Ammon's horn (tissue), 1 donor: Measurements from ENCODE around the gene NFU1.
"Not testable (repeated sequence)": the region's sequence is repeated elsewhere in the genome, so short reads cannot be mapped to it uniquely, and the experiment has no call there.

Source experiments
- DNase-seq: peaks from one replicate; pipeline ENCODE4 v3.0.0-alpha.2; 2016; ENCODE audit warnings: low spot score

Gene NFU1

DNA sequence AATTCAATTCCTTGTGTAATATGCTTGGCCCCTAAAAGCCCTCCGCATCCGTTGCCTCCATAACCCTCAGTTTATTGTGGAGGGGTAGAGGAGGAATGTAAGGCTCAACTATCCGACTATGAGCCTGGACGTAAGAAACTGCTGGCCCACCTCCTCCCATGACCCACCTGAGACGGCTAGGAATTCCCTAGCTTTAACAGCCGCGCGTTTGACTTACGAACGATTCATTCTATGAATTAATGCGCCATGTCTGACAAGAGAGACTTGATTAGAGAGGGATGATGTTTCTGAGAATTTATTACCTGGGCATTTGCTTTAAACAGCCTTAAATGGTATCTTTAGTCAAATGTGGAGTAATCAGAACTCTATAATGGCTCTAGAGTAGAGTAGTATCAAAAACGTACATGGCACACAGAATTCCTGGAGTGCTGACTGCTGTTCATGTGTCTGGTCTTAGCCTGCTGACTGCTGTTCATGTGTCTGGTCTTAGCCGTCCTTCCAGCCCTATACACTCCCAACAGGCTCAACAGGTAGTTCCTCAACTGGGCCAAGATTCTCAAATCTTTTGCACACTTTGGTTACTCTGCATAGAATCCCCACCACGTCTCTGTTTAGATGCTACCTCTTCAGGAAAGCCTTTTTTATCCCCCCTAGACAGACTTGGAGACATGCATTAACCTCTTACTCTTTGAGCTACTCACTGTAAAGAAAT is 49.3 kb downstream of the NFU1 start:
- no peak for DNase-seq

- peak; percentile 95 for DNase-seq
Measured at GRCh38 chr2:69386789-69387734, 50.2 kb downstream of the NFU1 start, which contains the start of gene GFPT1. TSS of gene GFPT1 (minus strand) at chr2:69387227. CDS start at chr2:69387071, 156 bp downstream.

- DNase-seq = no peak
Measured at GRCh38 chr2:69386360-69386759, 50.9 kb downstream of the NFU1 start.

DNA sequence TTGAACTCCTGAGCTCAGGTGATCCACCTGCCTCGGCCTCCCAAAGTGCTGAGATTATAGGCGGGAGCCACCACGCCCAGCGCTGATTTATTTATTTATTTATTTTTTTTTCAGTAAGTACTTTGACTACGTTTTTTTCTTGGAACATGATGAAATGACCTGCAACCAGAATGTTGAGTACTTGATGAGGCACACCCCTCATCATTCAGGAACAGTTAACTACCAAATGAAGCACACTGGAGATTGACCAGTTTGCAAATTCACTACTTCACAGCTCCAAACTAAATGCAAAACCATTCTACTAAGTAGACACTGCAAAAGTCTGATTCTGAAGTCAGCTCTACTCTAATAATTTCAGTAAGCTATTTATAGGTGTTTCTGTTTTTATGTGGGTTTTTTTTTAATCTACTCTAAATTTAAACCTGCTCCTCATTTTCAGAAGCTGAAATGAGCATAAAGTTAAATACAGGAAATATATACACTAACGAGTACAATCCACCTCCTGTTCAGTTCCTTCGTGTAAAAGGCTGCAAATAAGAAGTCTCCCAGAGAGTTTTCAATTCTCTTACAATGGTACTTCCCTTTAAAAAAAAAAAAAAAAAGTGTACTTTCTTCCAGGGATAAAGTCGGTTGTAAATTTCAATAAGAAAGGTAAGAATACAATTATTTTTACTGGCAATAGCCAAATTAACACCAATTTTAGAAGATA is 51.6 kb downstream of the NFU1 start:
- DNase-seq = no peak

DNA sequence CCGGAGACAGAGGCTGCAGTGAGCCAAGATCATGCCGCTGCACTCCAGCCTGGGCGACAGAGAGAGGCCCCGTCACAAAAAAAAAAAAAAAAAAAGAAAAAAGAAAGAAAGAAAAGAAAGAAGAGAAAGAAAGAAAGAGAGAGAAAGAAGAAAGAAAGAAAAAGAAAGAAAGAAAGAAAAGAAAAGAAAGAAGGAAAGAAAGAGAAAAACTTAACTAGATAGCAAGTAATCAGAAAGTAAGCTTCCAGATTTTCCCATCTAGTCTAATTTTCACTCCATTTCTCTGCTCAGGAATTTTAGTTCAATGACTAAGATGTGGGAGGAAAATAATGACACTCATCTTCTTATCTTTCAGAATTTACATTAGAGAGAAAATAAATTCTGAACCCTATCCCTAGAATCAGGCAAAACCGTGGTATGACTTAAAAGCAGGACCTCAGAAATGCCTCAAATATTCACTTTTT is 52.6 kb downstream of the NFU1 start:
- DNase-seq = no peak

DNA sequence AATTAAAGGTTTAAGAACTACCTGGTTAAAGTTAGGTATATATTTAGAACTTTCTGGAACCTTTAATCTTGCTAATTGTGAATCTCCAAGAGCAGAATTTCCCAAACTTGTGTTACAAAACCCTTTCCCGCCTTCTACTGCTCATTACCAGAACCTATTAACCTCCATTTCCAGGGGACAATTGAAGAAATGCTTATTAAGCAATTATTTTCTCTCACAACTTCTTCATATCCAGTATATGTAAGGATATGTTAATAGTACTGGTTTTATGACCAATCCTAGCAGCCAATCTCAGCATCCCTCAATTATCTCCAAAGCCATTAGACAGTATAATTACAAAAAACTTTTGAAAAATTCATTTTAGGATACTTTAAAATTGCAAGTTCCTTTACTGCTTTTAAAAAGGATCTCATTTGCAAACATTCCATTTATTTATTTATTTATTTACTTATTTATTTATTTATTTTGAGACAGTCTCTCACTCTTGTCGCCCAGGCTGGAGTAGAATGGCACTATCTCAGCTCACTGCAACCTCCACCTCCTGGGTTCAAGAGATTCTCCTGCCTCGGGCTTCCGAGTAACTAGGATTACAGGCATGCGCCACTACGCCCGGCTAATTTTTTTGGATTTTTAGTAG is 53.9 kb downstream of the NFU1 start:
- DNase-seq = no peak

- no peak for DNase-seq
Measured at GRCh38 chr2:69382547-69382946, 54.7 kb downstream of the NFU1 start.

DNA sequence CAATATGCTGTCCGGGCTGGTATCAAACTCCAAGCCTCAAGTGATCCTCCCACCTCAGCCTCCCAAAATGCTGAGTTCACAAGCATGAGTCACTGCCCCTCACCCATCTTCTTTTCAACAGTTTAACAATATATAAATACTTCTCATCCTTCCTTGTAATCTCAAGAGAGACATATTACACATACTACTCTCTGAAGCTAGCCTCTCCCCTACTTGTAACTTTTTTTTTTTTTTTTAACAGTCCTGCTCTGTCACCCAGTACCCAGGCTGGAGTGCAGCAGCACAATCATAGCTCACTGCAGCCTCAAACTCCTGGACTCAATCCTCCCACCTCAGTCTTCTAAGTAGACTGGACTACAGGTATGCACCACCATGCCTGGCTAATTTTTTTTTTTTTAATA is 55.9 kb downstream of the NFU1 start:
- no peak for DNase-seq

DNA sequence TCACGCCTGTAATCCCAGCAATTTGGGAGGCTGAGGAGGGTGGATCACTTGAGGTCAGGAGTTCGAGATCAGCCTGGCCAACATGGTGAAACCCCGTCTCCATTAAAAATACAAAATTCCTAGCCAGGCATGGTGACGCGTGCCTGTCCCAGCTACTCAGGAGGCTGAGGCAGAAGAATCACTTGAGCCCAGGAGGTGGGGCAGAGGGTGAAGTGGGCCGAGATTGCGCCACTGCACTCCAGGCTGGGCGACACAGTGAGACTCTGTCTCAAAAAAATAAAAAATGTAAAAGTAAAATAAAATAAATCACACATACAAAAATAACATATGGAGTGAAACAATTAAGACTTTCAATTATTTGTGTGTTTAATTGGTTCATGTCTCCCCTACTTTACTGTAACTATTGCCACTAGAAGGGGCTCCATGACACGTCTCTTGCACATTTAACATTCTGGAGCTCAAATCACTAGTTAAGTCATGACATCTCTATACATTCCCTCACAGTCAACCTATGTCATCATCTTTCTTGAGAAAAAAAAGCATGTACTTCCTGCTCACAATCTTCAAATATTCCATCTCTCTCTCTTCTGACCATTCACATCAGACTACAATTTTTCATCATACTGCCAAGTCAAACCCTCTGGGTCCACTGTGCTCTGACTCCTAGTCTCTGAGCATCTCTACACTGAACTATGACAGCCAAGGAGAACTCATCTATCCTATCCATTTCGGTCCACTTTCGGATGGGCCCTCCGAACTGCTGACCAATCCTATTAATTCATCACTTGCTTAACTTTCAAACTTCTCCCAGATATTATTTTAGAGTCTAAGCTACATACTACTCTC is 56.9 kb downstream of the NFU1 start:
- no peak for DNase-seq

DNA sequence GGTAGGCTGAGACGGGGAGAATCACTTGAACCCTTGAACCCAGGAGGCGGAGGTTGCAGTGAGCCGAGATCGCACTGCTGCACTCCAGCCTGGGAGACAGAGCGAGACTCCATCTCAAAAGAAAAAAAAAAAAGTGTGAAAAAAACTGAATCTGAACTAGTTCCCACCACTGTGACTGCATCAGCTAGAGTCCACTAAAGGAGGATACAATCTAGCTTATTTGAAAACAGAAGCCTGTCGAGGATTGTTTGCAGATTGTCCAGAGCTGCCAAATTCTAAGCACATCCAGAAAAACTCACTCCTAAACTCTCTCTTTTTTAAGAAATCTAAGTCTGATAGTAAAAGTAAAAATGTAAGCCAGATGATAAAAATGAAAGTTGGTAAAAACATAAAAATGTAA is 60.8 kb downstream of the NFU1 start:
- no peak for DNase-seq

GRCh38 chr2:69375494-69376353 is 61.5 kb downstream of the NFU1 start:
- DNase-seq = no peak

DNA sequence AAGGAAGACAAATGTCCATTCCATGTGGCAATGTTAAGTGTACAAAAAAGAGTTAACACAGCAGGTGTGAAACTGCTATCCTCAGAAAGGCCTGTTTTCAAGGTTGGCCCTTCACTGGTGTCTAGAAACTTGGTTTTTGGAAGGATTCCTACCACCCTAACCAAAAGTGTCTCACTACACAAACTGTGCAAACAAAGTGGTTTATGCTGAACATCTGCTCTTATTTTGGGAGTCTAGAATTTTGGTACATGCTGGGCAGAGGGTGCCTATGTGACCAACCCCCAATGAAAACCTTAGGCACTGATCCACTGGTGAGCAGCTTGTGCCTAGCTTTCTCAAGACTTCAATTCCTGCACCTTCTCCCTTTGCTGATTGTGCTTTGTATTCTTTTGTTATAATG is 64.5 kb downstream of the NFU1 start:
- no peak for DNase-seq

- no peak for DNase-seq
Measured at GRCh38 chr2:69369802-69370201, 67.4 kb downstream of the NFU1 start.

DNA sequence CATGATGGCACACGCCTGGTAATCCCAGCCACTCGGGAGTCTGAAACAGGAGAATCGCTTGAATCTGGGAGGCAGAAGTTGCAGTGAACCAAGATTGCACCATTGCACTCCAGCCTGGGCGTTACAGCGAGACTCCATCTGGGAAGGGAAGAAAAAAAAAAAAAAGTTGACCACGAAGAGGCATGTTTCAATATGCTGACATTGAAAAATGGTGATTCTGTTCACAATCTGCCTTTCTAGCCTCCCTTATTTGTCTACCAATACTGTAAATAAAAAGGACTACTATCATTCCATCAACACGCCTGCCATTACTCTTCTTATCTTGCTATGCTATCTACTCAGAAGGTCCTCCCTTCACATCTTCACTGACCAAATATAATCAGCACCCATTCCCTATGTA is 68.6 kb downstream of the NFU1 start:
- DNase-seq = no peak

- DNase-seq = no peak
Measured at GRCh38 chr2:69359371-69359770, 77.9 kb downstream of the NFU1 start.

- no peak for DNase-seq
Measured at GRCh38 chr2:69358914-69359313, 78.3 kb downstream of the NFU1 start.

- DNase-seq = no peak
Measured at GRCh38 chr2:69356471-69356870, 80.8 kb downstream of the NFU1 start.

GRCh38 chr2:69354976-69355375 is 82.3 kb downstream of the NFU1 start:
- not testable (repeated sequence) for DNase-seq

GRCh38 chr2:69353360-69353759 is 83.9 kb downstream of the NFU1 start:
- DNase-seq = no peak

- DNase-seq = no peak
Measured at GRCh38 chr2:69348781-69349180, 88.5 kb downstream of the NFU1 start.
